Measurements from ENCODE around the gene PUS7L. TPM values are rescaled to one million over a fixed set of nuclear protein-coding genes. Genes with fewer than 3 reads are reported as not detected.

PUS7L gene, protein sequence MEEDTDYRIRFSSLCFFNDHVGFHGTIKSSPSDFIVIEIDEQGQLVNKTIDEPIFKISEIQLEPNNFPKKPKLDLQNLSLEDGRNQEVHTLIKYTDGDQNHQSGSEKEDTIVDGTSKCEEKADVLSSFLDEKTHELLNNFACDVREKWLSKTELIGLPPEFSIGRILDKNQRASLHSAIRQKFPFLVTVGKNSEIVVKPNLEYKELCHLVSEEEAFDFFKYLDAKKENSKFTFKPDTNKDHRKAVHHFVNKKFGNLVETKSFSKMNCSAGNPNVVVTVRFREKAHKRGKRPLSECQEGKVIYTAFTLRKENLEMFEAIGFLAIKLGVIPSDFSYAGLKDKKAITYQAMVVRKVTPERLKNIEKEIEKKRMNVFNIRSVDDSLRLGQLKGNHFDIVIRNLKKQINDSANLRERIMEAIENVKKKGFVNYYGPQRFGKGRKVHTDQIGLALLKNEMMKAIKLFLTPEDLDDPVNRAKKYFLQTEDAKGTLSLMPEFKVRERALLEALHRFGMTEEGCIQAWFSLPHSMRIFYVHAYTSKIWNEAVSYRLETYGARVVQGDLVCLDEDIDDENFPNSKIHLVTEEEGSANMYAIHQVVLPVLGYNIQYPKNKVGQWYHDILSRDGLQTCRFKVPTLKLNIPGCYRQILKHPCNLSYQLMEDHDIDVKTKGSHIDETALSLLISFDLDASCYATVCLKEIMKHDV
- 13.0 and 19.3 TPM in 2 replicates for total RNA-seq

GRCh38 chr12:43758728-43759563 lies at the start of gene PUS7L, which contains the start of gene IRAK4:
PUS7L (minus strand) TSS chr12:43758790; CDS start chr12:43755245, 3,545 bp downstream.
IRAK4 (plus strand) TSS chr12:43758951; CDS start chr12:43768112, 9,161 bp downstream.

DNA sequence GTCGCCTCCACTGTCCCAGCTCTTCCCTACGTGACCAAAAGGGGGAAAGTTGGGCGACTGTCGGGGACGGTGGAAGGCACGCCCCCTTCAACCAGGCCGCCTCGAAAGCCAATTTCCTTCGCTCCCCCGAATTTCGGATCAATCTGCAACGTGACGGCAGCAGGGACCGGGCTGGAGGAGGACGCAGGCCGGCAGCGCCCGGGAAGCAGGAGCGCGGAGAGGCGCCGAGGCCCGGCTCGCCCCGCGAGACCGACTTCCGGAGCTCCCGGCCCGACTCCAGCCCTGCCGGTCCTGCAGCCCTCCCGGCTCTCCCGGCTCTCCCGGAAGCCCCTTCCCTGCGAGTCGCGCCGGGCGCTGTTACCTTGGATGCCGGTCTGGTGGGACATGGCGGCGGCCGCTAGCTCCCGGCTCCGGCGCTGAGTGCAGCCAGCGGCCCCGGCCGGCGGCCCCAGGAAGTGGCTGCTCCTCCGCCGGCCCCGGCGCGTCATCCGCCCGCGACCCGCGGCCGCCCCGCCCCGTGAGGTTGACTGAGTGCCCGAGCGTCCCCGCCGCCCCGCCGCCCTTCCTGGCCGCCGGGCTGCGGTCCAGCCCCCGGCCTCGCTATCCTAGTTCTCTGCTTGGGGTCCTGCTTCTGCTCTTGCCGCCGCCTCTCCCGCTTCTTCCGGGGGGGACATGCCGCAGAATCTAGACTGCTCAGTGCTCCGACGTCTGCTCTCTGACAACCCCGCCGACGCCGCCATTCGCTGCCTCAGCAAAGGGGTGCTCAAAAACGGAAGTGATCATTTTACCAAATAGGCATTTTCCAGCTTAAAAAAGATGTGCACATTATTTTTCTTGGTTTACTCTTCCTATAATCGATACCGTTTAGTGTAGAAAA lies 47.5 kb upstream of the PUS7L start, which contains the start of gene TWF1:
Gene TWF1 (minus strand): TSS at position 458 of the 877 bp plus-strand sequence. CDS start 72 bp downstream, at position 386.

Other genes with a start within 250 kb of the PUS7L start
- not detected in 2 replicates for gene ADAMTS20, start 206.6 kb downstream of the PUS7L start, total RNA-seq
- gene IRAK4, start 161 bp upstream of the PUS7L start, total RNA-seq = 17.5 and 28.1 TPM in 2 replicates
- gene TWF1, start 47.5 kb upstream of the PUS7L start, total RNA-seq = 131 and 136 TPM in 2 replicates
- gene TMEM117, start 77.3 kb upstream of the PUS7L start, total RNA-seq = 1.9 and 2.1 TPM in 2 replicates